Muscle layer of colon (tissue), 2 donors: Measurements from ENCODE around the gene CAMSAP2.

Experiments used
- H3K27ac ChIP-seq: one replicate; pipeline ENCODE4 v1.7.0; 2013; ENCODE audit warnings: low read depth, mild to moderate bottlenecking, low read length, moderate library complexity
- H3K27me3 ChIP-seq, 2 donors: one replicate each; pipeline ENCODE4 v1.7.0; 2013; ENCODE audit warnings: low read length in 2 of 2, mild to moderate bottlenecking in 2 of 2; ENCODE audit not compliant: insufficient read depth in 2 of 2, control insufficient read depth in 1 of 2
- H3K36me3 ChIP-seq: one replicate; pipeline ENCODE4 v1.7.0; 2013; ENCODE audit warnings: mild to moderate bottlenecking, low read length; ENCODE audit not compliant: insufficient read depth
- H3K4me1 ChIP-seq: one replicate; pipeline ENCODE4 v1.7.0; 2013; ENCODE audit warnings: mild to moderate bottlenecking, low read length; ENCODE audit not compliant: insufficient read depth
- H3K4me3 ChIP-seq, 2 donors: one replicate each; pipeline ENCODE4 v1.7.0; 2013; ENCODE audit warnings: low read length in 2 of 2, low read depth in 1 of 2, mild to moderate bottlenecking in 1 of 2, moderate library complexity in 1 of 2
- H3K9ac ChIP-seq: one replicate; pipeline ENCODE4 v1.7.0; 2013; ENCODE audit warnings: low read length
- H3K9me3 ChIP-seq: one replicate; pipeline ENCODE4 v1.7.0; 2013; ENCODE audit warnings: mild to moderate bottlenecking, low read length
- donor health status: abdominal sarcoma.
- donor health status: Adenocarcinoma of cecum.

CAMSAP2 gene

GRCh38 chr1:200771625-200772555, 33.2 kb downstream of the CAMSAP2 start:
- Histone ChIP-seq H3K4me1 (peaks cover 15% of the 10 kb centered on the region), H3K9ac (no peak overlapping the region), H3K36me3 (peaks cover 7% of the 10 kb centered on the region), H3K4me3 (no peak overlapping the region), H3K27ac (no peak overlapping the region), H3K9me3 (no peaks in the 10 kb centered on the region), H3K27me3 (no peaks in the 10 kb centered on the region)

- Histone ChIP-seq H3K4me3 (no peak overlapping the region), H3K9ac (no peak overlapping the region), H3K4me1 (peaks cover 15% of the 10 kb centered on the region), H3K27ac (no peak overlapping the region), H3K36me3 (peaks cover 2% of the 10 kb centered on the region), H3K27me3 (no peaks in the 10 kb centered on the region), H3K9me3 (no peaks in the 10 kb centered on the region)
Observed at GRCh38 chr1:200774311-200774710, 35.6 kb downstream of the CAMSAP2 start.

GRCh38 chr1:200774735-200775444, 36.2 kb downstream of the CAMSAP2 start:
- Histone ChIP-seq H3K9ac (no peak overlapping the region), H3K4me3 (no peak overlapping the region), H3K36me3 (no peaks in the 10 kb centered on the region), H3K27me3 (no peaks in the 10 kb centered on the region), H3K9me3 (no peaks in the 10 kb centered on the region), H3K27ac (no peak overlapping the region), H3K4me1 (peaks cover 15% of the 10 kb centered on the region)

- no peaks in the 10 kb centered on the region for H3K9me3 ChIP-seq
- H3K27ac ChIP-seq: no peak overlapping the region
- no peak overlapping the region for H3K9ac ChIP-seq
- H3K4me3 ChIP-seq: no peak overlapping the region
- no peaks in the 10 kb centered on the region for H3K36me3 ChIP-seq
- no peaks in the 10 kb centered on the region for H3K27me3 ChIP-seq
- peaks cover 15% of the 10 kb centered on the region for H3K4me1 ChIP-seq
Observed at GRCh38 chr1:200775850-200776249, 37.2 kb downstream of the CAMSAP2 start.

GRCh38 chr1:200776949-200777348, 38.3 kb downstream of the CAMSAP2 start:
- Histone ChIP-seq H3K9me3 (no peaks in the 10 kb centered on the region), H3K27me3 (no peaks in the 10 kb centered on the region), H3K4me3 (no peak overlapping the region), H3K9ac (no peak overlapping the region), H3K36me3 (no peaks in the 10 kb centered on the region), H3K4me1 (peaks cover 15% of the 10 kb centered on the region), H3K27ac (no peak overlapping the region)

- Histone ChIP-seq H3K4me1 (peaks cover 15% of the 10 kb centered on the region), H3K36me3 (no peaks in the 10 kb centered on the region), H3K9me3 (no peaks in the 10 kb centered on the region), H3K27me3 (no peaks in the 10 kb centered on the region), H3K9ac (no peak overlapping the region), H3K4me3 (no peak overlapping the region), H3K27ac (no peak overlapping the region)
Observed at GRCh38 chr1:200778766-200779165, 40.1 kb downstream of the CAMSAP2 start.

GRCh38 chr1:200779326-200779725, 40.6 kb downstream of the CAMSAP2 start:
- no peaks in the 10 kb centered on the region for H3K36me3 ChIP-seq
- H3K9ac ChIP-seq: no peak overlapping the region
- H3K27ac ChIP-seq: no peak overlapping the region

DNA sequence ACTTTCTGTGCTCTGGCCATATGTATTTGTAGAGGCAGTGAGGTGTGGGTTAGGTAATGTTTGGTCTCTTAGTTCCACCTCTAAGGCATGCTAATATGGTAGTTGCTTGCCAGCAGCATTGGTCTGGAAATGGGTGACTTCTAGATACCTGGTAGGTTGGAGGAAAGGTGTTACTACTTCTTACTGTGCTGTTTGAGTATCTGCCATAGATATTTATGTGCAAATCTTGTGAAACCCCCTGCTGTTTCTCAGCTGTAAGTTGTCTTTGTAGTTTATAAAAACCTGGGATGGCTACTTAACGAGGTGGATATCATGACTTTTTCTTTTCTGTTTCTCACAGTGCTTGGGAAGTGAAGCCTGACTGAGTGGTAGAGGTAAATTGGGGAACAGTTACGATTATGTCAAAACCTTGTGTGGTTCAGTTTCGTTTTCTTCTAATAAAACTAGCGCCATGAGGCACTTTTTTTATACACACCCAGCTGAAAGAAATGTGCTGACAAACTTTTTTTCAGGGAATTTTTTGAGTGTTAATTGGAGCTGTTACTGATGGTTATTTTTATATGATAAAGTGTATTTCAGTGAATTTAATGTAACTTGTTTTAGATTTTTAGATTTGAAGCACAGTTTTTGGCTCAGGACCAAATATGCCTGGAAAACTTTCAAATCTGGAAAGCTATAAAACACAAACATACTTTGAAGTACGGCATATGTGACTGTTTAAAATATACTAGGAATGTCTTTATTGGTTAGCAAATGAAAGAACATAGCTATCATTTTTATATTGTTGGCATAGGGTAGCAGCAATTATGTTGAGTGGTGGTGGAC, 42.1 kb downstream of the CAMSAP2 start:
- Histone ChIP-seq H3K27me3 (no peaks in the 10 kb centered on the region), H3K4me1 (peaks cover 7% of the 10 kb centered on the region), H3K9me3 (no peaks in the 10 kb centered on the region), H3K9ac (no peak overlapping the region), H3K27ac (peak overlapping the region; percentile 27), H3K36me3 (no peaks in the 10 kb centered on the region), H3K4me3 (peak overlapping the region in 1 of 2 donors; percentile 12)

More at GRCh38 chr1:200779326-200779725, 40.6 kb downstream of the CAMSAP2 start:
- Histone ChIP-seq H3K9me3 (no peaks in the 10 kb centered on the region), H3K4me1 (peaks cover 15% of the 10 kb centered on the region), H3K4me3 (no peak overlapping the region), H3K27me3 (no peaks in the 10 kb centered on the region)

DNA sequence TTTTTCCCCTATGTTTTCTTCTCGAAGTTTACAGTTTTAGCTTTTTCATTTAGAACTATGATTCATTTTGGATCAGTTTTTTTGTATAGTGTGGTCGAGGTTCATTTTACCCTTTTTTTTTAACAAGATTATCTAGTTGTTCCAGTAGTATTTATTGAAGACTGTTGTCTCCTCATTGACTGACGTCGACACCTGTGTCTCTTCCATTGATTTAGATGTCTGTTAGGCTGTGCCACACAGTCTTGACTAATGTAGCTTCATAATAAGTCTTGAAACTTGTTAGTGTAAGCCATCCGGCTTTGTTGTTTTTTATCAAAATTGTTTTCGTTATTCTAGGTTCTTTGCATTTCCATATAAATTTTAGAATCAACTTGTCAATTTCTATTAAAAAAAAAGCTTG, 45.2 kb downstream of the CAMSAP2 start:
- Histone ChIP-seq H3K36me3 (no peaks in the 10 kb centered on the region), H3K4me3 (no peak overlapping the region), H3K27ac (no peak overlapping the region), H3K4me1 (peaks cover 4% of the 10 kb centered on the region), H3K9me3 (no peaks in the 10 kb centered on the region), H3K9ac (no peak overlapping the region), H3K27me3 (no peaks in the 10 kb centered on the region)

GRCh38 chr1:200784576-200784975, 45.9 kb downstream of the CAMSAP2 start:
- Histone ChIP-seq H3K4me1 (peaks cover 4% of the 10 kb centered on the region), H3K4me3 (no peak overlapping the region), H3K36me3 (no peaks in the 10 kb centered on the region), H3K27ac (no peak overlapping the region), H3K9ac (no peak overlapping the region), H3K27me3 (no peaks in the 10 kb centered on the region), H3K9me3 (no peaks in the 10 kb centered on the region)

- no peak overlapping the region for H3K27ac ChIP-seq
- H3K9ac ChIP-seq: no peak overlapping the region
- no peaks in the 10 kb centered on the region for H3K36me3 ChIP-seq
- H3K27me3 ChIP-seq: no peaks in the 10 kb centered on the region
- no peak overlapping the region for H3K4me3 ChIP-seq
- H3K9me3 ChIP-seq: no peaks in the 10 kb centered on the region
- peaks cover 4% of the 10 kb centered on the region for H3K4me1 ChIP-seq
Observed at GRCh38 chr1:200786788-200787187, 48.1 kb downstream of the CAMSAP2 start.
